PC-9 (cell line): ENCODE data around the gene EYA3.

Experiments used
- EZH2 ChIP-seq: fragments of 200-600 bp; sonication (generic); IDR thresholded peaks from 2 replicates; pipeline ENCODE4 v1.8.0; 2017; ENCODE audit warnings: antibody characterized with exemption, low read depth
- TF ChIP-seq, protein P1 (sequence below): fragments of 200-600 bp; sonication (generic); conservative IDR thresholded peaks from 2 replicates; pipeline ENCODE4 v1.6.1; 2017; ENCODE audit warnings: mixed run types, antibody characterized with exemption, mild to moderate bottlenecking, moderate library complexity

- TF ChIP-seq, protein P1, sequence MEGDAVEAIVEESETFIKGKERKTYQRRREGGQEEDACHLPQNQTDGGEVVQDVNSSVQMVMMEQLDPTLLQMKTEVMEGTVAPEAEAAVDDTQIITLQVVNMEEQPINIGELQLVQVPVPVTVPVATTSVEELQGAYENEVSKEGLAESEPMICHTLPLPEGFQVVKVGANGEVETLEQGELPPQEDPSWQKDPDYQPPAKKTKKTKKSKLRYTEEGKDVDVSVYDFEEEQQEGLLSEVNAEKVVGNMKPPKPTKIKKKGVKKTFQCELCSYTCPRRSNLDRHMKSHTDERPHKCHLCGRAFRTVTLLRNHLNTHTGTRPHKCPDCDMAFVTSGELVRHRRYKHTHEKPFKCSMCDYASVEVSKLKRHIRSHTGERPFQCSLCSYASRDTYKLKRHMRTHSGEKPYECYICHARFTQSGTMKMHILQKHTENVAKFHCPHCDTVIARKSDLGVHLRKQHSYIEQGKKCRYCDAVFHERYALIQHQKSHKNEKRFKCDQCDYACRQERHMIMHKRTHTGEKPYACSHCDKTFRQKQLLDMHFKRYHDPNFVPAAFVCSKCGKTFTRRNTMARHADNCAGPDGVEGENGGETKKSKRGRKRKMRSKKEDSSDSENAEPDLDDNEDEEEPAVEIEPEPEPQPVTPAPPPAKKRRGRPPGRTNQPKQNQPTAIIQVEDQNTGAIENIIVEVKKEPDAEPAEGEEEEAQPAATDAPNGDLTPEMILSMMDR, result no peak
- TF ChIP-seq EZH2, result no peak
Observed at GRCh38 chr1:27990920-27991537, 97.4 kb downstream of the EYA3 start.
